Uterus (tissue), 2 donors: Measurements from ENCODE around the gene PKD1.

Experiments
- POLR2A ChIP-seq, 2 donors: fragments of 450-650 bp; IDR thresholded peaks; one replicate each; pipeline ENCODE4 v1.6.1; 2016; ENCODE audit warnings: antibody characterized with exemption in 2 of 2, mild to moderate bottlenecking in 1 of 2, moderate library complexity in 1 of 2
- TF ChIP-seq, protein P1 (sequence below), 4 experiments: fragments of 200-600 bp in 2 of 4; fragments of 450-650 bp in 2 of 4; sonication (generic) in 2 of 4; IDR thresholded peaks; one replicate each; pipeline ENCODE4 v1.5.1; 2016 to 2019; ENCODE audit warnings: antibody characterized with exemption in 4 of 4, mild to moderate bottlenecking in 2 of 4, moderate library complexity in 1 of 4

DNA sequence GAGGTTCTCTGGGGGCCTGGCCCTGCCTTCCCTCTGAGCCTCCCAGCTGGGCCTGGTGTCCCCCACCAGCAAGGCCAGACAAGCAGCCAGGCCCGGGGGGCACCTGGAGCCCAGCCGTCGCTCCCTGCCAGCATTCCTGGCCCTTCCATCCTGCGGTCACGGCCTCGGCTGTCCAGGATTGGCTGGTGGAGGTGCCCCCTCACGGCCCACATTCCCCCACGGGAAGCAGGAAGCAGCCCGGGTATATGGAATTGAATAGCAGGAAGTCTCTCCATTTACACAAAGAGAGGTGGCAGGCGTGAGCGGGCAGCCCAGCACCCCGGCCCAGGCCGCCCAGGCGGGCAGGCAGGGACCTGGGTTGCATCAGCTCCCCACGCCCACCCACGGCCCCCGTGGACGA, 34.4 kb upstream of the PKD1 start:
- TF ChIP-seq, protein P1, sequence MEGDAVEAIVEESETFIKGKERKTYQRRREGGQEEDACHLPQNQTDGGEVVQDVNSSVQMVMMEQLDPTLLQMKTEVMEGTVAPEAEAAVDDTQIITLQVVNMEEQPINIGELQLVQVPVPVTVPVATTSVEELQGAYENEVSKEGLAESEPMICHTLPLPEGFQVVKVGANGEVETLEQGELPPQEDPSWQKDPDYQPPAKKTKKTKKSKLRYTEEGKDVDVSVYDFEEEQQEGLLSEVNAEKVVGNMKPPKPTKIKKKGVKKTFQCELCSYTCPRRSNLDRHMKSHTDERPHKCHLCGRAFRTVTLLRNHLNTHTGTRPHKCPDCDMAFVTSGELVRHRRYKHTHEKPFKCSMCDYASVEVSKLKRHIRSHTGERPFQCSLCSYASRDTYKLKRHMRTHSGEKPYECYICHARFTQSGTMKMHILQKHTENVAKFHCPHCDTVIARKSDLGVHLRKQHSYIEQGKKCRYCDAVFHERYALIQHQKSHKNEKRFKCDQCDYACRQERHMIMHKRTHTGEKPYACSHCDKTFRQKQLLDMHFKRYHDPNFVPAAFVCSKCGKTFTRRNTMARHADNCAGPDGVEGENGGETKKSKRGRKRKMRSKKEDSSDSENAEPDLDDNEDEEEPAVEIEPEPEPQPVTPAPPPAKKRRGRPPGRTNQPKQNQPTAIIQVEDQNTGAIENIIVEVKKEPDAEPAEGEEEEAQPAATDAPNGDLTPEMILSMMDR (IDR thresholded peaks at IDR 0.05) = peak in 1 of 4 experiments; percentile 11
- peak; percentile 27 to 41 for TF ChIP-seq POLR2A (IDR thresholded peaks at IDR 0.05)
